ENCODE data around the gene RAD9A. TPM values are rescaled to one million over a fixed set of nuclear protein-coding genes. Genes with fewer than 3 reads are reported as not detected.

RAD9A gene
- total and polyA plus RNA-seq, 2 donors (not counting 1 experiment from before 2014, with no cell fraction given): 3.5 to 3.8 TPM

DNA sequence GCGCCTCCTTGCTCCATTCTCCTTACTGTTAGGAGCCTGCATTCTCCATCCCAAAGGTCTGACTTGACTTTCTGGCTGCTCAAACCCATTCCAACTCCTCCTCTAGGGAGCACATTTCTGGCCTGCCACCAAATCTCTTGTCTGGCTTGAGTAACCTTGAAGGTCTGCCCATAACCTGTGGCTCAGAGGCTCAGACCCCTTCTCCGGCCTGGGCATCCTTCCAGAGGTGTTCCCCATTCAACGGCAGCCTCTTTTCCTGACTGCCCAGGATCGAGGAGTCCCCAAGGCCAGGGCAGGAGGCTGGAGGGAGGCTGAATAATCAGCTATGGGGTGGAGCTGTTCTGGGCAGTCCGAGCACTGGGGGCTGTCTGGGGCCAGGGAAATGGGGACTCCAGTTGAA lies 2.2 kb downstream of the RAD9A start:
- Histone ChIP-seq H3K27ac (ENCODE audit: insufficient read depth, low read length) (no peak overlapping the region), H3K4me1 (ENCODE audit: control insufficient read depth, extremely low read depth, insufficient read depth, low read length) (no peaks in the 10 kb centered on the region), H3K79me2 (ENCODE audit: control insufficient read depth, insufficient read depth, low read length) (peaks cover 7% of the 10 kb centered on the region), H3K9me3 (ENCODE audit: control insufficient read depth, insufficient read depth, low read depth, low read length) (no peaks in the 10 kb centered on the region), H4K20me1 (ENCODE audit: control insufficient read depth, extremely low read depth, insufficient read depth, low read length) (no peaks in the 10 kb centered on the region), H3K36me3 (ENCODE audit: control insufficient read depth, insufficient read depth, low read length) (peaks cover 16% of the 10 kb centered on the region), H3K9ac (ENCODE audit: insufficient read depth, low read length) (no peak overlapping the region), H3K4me2 (ENCODE audit: extremely low read depth, insufficient read depth, low read length) (no peak overlapping the region), H3K4me3 (replicated peaks in 1 of 4; ENCODE audit: control extremely low read depth in 1 of 4, insufficient read depth in 1 of 4, low read depth in 3 of 4, low read length in 4 of 4) (no peak overlapping the region), H2AFZ (ENCODE audit: low read length) (no peak overlapping the region), H3K27me3 (ENCODE audit: control insufficient read depth, insufficient read depth, low read length) (no peaks in the 10 kb centered on the region)
- TF ChIP-seq, protein P1, sequence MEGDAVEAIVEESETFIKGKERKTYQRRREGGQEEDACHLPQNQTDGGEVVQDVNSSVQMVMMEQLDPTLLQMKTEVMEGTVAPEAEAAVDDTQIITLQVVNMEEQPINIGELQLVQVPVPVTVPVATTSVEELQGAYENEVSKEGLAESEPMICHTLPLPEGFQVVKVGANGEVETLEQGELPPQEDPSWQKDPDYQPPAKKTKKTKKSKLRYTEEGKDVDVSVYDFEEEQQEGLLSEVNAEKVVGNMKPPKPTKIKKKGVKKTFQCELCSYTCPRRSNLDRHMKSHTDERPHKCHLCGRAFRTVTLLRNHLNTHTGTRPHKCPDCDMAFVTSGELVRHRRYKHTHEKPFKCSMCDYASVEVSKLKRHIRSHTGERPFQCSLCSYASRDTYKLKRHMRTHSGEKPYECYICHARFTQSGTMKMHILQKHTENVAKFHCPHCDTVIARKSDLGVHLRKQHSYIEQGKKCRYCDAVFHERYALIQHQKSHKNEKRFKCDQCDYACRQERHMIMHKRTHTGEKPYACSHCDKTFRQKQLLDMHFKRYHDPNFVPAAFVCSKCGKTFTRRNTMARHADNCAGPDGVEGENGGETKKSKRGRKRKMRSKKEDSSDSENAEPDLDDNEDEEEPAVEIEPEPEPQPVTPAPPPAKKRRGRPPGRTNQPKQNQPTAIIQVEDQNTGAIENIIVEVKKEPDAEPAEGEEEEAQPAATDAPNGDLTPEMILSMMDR (conservative IDR thresholded peaks at IDR 0.05 in 1 of 2, IDR thresholded peaks at IDR 0.05 in 1 of 2; ENCODE audit: low read depth in 1 of 2, low read length in 2 of 2): no peak
- TF ChIP-seq EZH2 (IDR thresholded peaks at IDR 0.05; ENCODE audit: low read length, missing control alignments): no peak
- DNase-seq (ENCODE audit: low read depth in 2 of 2): no peak

GRCh38 chr11:67395555-67396258 lies 3.9 kb downstream of the RAD9A start:
- Histone ChIP-seq H3K9ac (ENCODE audit: insufficient read depth, low read length) (no peak overlapping the region), H3K4me3 (replicated peaks in 1 of 4; ENCODE audit: control extremely low read depth in 1 of 4, insufficient read depth in 1 of 4, low read depth in 3 of 4, low read length in 4 of 4) (no peak overlapping the region), H3K27me3 (ENCODE audit: control insufficient read depth, insufficient read depth, low read length) (no peaks in the 10 kb centered on the region), H3K79me2 (ENCODE audit: control insufficient read depth, insufficient read depth, low read length) (peaks cover 22% of the 10 kb centered on the region), H3K4me2 (ENCODE audit: extremely low read depth, insufficient read depth, low read length) (no peak overlapping the region), H4K20me1 (ENCODE audit: control insufficient read depth, extremely low read depth, insufficient read depth, low read length) (no peaks in the 10 kb centered on the region), H3K4me1 (ENCODE audit: control insufficient read depth, extremely low read depth, insufficient read depth, low read length) (peaks cover 6% of the 10 kb centered on the region), H2AFZ (ENCODE audit: low read length) (no peak overlapping the region), H3K36me3 (ENCODE audit: control insufficient read depth, insufficient read depth, low read length) (peaks cover 21% of the 10 kb centered on the region), H3K27ac (ENCODE audit: insufficient read depth, low read length) (no peak overlapping the region), H3K9me3 (ENCODE audit: control insufficient read depth, insufficient read depth, low read depth, low read length) (no peaks in the 10 kb centered on the region)
- TF ChIP-seq, protein P1 (conservative IDR thresholded peaks at IDR 0.05 in 1 of 2, IDR thresholded peaks at IDR 0.05 in 1 of 2; ENCODE audit: low read depth in 1 of 2, low read length in 2 of 2): no peak
- TF ChIP-seq EZH2 (IDR thresholded peaks at IDR 0.05; ENCODE audit: low read length, missing control alignments): no peak
- DNase-seq (ENCODE audit: low read depth in 2 of 2): no peak

DNA sequence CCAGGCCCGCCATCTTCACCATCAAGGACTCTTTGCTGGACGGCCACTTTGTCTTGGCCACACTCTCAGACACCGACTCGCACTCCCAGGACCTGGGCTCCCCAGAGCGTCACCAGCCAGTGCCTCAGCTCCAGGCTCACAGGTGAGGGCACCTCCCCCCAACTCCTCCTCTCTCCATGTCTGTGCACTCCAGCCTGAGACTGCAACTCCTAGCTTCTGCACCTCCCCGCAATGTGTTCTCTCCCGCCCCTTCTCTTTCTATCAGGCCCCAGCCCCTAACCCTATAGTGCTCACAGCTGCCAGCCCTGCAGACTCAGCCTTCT lies 4.4 kb downstream of the RAD9A start:
- Histone ChIP-seq H3K27me3 (ENCODE audit: control insufficient read depth, insufficient read depth, low read length) (no peaks in the 10 kb centered on the region), H3K36me3 (ENCODE audit: control insufficient read depth, insufficient read depth, low read length) (peaks cover 21% of the 10 kb centered on the region), H2AFZ (ENCODE audit: low read length) (no peak overlapping the region), H3K9me3 (ENCODE audit: control insufficient read depth, insufficient read depth, low read depth, low read length) (no peaks in the 10 kb centered on the region), H3K4me2 (ENCODE audit: extremely low read depth, insufficient read depth, low read length) (no peak overlapping the region), H4K20me1 (ENCODE audit: control insufficient read depth, extremely low read depth, insufficient read depth, low read length) (no peaks in the 10 kb centered on the region), H3K27ac (ENCODE audit: insufficient read depth, low read length) (no peak overlapping the region), H3K9ac (ENCODE audit: insufficient read depth, low read length) (no peak overlapping the region), H3K4me1 (ENCODE audit: control insufficient read depth, extremely low read depth, insufficient read depth, low read length) (peaks cover 6% of the 10 kb centered on the region), H3K4me3 (replicated peaks in 1 of 4; ENCODE audit: control extremely low read depth in 1 of 4, insufficient read depth in 1 of 4, low read depth in 3 of 4, low read length in 4 of 4) (no peak overlapping the region), H3K79me2 (ENCODE audit: control insufficient read depth, insufficient read depth, low read length) (peaks cover 27% of the 10 kb centered on the region)
- DNase-seq (ENCODE audit: low read depth in 2 of 2): no peak
- TF ChIP-seq EZH2 (IDR thresholded peaks at IDR 0.05; ENCODE audit: low read length, missing control alignments): no peak
- TF ChIP-seq, protein P1 (conservative IDR thresholded peaks at IDR 0.05 in 1 of 2, IDR thresholded peaks at IDR 0.05 in 1 of 2; ENCODE audit: low read depth in 1 of 2, low read length in 2 of 2): no peak

All from fibroblast of lung (primary cell).